Breast epithelium (tissue), 4 donors: ENCODE data around the gene OBSCN. TPM values are rescaled to one million over a fixed set of nuclear protein-coding genes. Genes with fewer than 3 reads are reported as not detected.

ENCODE experiments used
- DNase-seq, 2 donors: peaks; one replicate each; pipeline ENCODE4 v3.0.0-alpha.2; 2019; ENCODE audit warnings: low spot score in 2 of 2
- H3K27ac ChIP-seq, 2 donors: fragments of 200-600 bp; sonication (generic) in 1 of 2; one replicate each; pipeline ENCODE4 v1.5.1; 2016 to 2019; ENCODE audit warnings: mild to moderate bottlenecking in 1 of 2
- H3K27me3 ChIP-seq, 2 donors: fragments of 200-600 bp; sonication (generic) in 1 of 2; one replicate each; pipeline versions ENCODE4 v1.5.1 to v1.6.0; 2017 to 2019; ENCODE audit warnings: control low read depth in 1 of 2, mild to moderate bottlenecking in 1 of 2
- H3K36me3 ChIP-seq: fragments of 200-600 bp; one replicate; pipeline ENCODE4 v1.5.1; 2019
- H3K4me1 ChIP-seq, 2 donors: fragments of 200-600 bp; sonication (generic); one replicate each; pipeline ENCODE4 v1.5.1; 2016 to 2019; ENCODE audit warnings: control low read depth in 1 of 2
- H3K4me3 ChIP-seq, 3 donors: fragments of 200-600 bp; sonication (generic); 1 replicate in 2 of 3; 2 replicates in 1 of 3; pipeline ENCODE4 v1.5.1; 2016 to 2019; ENCODE audit warnings: mild to moderate bottlenecking in 3 of 3, moderate library complexity in 2 of 3
- H3K9me3 ChIP-seq, 2 donors: fragments of 200-600 bp; sonication (generic) in 1 of 2; one replicate each; pipeline ENCODE4 v1.5.1; 2016 to 2019; ENCODE audit warnings: control low read depth in 1 of 2
- CTCF ChIP-seq, 3 donors: fragments of 450-650 bp; IDR thresholded peaks; one replicate each; pipeline ENCODE4 v1.5.1; 2016 to 2017; ENCODE audit warnings: antibody characterized with exemption in 3 of 3, mild to moderate bottlenecking in 3 of 3, moderate library complexity in 3 of 3
- POLR2A ChIP-seq: fragments of 450-650 bp; IDR thresholded peaks from one replicate; pipeline ENCODE4 v1.6.1; 2016; ENCODE audit warnings: antibody characterized with exemption, mild to moderate bottlenecking, moderate library complexity
- POLR2AphosphoS5 ChIP-seq, 3 donors: sonication (generic); formaldehyde crosslinking; IDR thresholded peaks; one replicate each; pipeline ENCODE4 v1.6.1; 2017; ENCODE audit warnings: antibody characterized with exemption in 3 of 3
- intact Hi-C: fragments of 100-400 bp; cut with DNase I; formaldehyde crosslinking; loops from one replicate; pipeline ENCODE4 v1.15.1; 2023; ENCODE audit warnings: low total_unique reads
- total RNA-seq, 3 donors: library from RNA; depleted of rRNA; stranded (reverse); fragments of >200 nt; gene quantifications; one replicate each; pipeline ENCODE4 v1.1.0, GENCODE V29; 2016

The OBSCN gene
- total RNA-seq, 3 donors from 2014 or later: 3.0 to 40.0 (median 27.9) TPM

GRCh38 chr1:228337711-228338520 lies 130.1 kb downstream of the OBSCN start:
- peak in 1 of 2 donors; percentile 39 for DNase-seq
- Histone ChIP-seq H3K36me3 (no peaks in the 10 kb centered on the region), H3K27me3 (no peaks in the 10 kb centered on the region), H3K9me3 (no peaks in the 10 kb centered on the region), H3K27ac (no peak overlapping the region), H3K4me3 (no peak overlapping the region), H3K4me1 (no peaks in the 10 kb centered on the region)
- no peak for TF ChIP-seq POLR2A
- TF ChIP-seq POLR2AphosphoS5 (IDR thresholded peaks at IDR 0.05): no peak
- TF ChIP-seq CTCF (IDR thresholded peaks at IDR 0.05): no peak
- intact Hi-C loops: no loop called here

DNA sequence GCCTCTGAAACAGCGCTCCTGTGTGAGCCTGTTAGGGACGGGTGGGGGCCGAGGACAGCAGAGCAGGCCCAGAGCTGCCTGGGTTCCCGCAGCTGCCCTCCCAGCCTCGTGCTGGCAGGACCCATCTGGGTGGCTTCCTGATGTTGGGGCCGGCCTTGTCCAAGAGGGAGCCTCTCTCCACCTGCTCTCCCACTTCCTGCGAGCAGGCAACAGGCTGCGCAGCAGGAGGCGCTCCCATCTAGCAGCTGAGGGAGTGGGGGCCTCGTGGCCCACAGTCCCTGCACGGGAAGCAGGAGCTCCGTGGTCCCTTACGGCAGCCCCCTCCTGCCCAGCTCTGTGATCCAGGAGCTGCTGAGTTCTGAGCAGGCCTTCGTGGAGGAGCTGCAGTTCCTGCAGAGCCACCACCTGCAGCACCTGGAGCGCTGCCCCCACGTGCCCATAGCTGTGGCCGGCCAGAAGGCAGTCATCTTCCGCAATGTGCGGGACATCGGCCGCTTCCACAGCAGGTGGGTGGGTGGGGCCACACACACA lies 130.7 kb downstream of the OBSCN start:
- no peak overlapping the region for H3K27ac ChIP-seq
- H3K36me3 ChIP-seq: no peaks in the 10 kb centered on the region
- H3K27me3 ChIP-seq: no peaks in the 10 kb centered on the region
- TF ChIP-seq POLR2AphosphoS5 (IDR thresholded peaks at IDR 0.05) (no peak), CTCF (IDR thresholded peaks at IDR 0.05) (no peak), POLR2A (no peak)
- H3K4me3 ChIP-seq: no peak overlapping the region
- H3K4me1 ChIP-seq: no peaks in the 10 kb centered on the region
- no peaks in the 10 kb centered on the region for H3K9me3 ChIP-seq
- intact Hi-C loops: loop anchor here (1.0 kb wide), 1 partner anchor 40 kb away; no protein-coding TSS in a partner anchor
- peak in 1 of 2 donors; percentile 28 for DNase-seq

DNA sequence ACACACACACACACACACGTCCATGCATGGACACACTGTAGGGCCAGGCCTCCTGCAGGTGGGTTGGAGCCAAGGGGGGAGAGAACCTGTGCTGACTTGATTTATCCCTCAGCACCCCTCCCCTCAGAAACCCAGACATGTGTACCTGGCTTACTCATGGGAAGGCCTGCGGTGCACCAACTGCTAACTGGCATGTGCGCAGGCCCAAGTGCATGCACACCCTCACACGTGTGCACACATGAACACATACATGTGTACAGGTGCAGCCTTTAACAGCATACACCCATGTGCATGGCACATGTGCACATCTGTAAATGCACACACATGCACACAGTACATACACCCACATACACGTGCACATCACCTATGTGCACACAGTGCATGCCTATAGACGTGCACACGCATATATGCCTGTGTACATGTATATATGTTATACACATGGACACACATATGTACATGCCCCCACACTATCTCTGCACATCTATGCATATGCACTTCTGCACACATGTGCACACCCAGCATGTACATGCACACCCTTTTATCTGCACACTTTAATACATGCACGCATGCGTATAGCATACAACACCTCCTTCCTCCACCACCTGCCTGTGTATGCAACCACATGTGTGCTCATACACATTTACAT lies 131.3 kb downstream of the OBSCN start:
- no peaks in the 10 kb centered on the region for H3K4me1 ChIP-seq
- DNase-seq: peak in 1 of 2 donors; percentile 42
- no peaks in the 10 kb centered on the region for H3K36me3 ChIP-seq
- H3K27me3 ChIP-seq: no peaks in the 10 kb centered on the region
- no peak overlapping the region for H3K27ac ChIP-seq
- intact Hi-C loops: loop anchor here (1.0 kb wide), 1 partner anchor 39 kb away; no protein-coding TSS in a partner anchor
- no peak overlapping the region for H3K4me3 ChIP-seq
- TF ChIP-seq CTCF (IDR thresholded peaks at IDR 0.05): no peak
- no peak for TF ChIP-seq POLR2AphosphoS5 (IDR thresholded peaks at IDR 0.05)
- TF ChIP-seq POLR2A: no peak
- no peaks in the 10 kb centered on the region for H3K9me3 ChIP-seq

DNA sequence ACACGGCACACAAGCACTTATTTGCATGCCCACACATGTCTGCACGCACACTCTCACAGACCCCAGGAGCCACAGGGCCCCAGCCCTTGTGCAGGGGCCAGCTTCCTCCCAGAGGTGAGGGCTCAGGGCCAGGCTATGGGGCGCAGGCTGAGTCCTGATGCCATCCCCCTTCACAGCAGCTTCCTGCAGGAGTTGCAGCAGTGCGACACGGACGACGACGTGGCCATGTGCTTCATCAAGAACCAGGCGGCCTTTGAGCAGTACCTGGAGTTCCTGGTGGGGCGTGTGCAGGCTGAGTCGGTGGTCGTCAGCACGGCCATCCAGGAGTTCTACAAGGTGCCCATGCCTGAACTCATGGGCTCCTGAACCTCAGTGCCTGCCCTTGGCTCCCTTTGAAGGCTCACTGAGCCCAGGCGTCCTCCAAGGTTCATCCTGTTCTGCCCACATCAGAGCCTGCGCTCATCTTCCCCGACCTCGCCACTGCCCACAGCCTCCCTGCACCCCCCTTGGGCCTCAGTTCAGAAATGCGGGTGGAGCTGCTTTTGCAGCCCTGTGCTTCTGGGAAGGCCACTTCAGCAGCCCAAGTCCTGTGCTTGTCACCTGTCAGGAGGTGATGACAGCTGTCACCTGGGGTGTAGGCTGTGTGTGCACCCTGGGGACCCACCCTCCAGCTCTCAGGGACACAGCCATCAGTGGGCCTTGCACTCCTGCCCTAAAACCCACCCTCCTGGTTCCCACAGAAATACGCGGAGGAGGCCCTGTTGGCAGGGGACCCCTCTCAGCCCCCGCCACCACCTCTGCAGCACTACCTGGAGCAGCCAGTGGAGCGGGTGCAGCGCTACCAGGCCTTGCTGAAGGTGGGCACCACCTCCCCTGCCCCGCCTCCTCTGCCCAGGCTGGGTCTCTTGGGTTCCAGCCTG lies 132.2 kb downstream of the OBSCN start:
- no peaks in the 10 kb centered on the region for H3K4me1 ChIP-seq
- TF ChIP-seq POLR2AphosphoS5 (IDR thresholded peaks at IDR 0.05): no peak
- TF ChIP-seq POLR2A: no peak
- TF ChIP-seq CTCF (IDR thresholded peaks at IDR 0.05): no peak

More for the DNA sequence above, 132.2 kb downstream of the OBSCN start:
- DNase-seq: peak in 1 of 2 donors; percentile 47
- intact Hi-C loops: loop anchor here (1.0 kb wide), 1 partner anchor 38 kb away; no protein-coding TSS in a partner anchor
- no peaks in the 10 kb centered on the region for H3K36me3 ChIP-seq
- H3K27ac ChIP-seq: no peak overlapping the region
- no peak overlapping the region for H3K4me3 ChIP-seq
- no peaks in the 10 kb centered on the region for H3K9me3 ChIP-seq
- H3K27me3 ChIP-seq: no peaks in the 10 kb centered on the region
